Psoas muscle (tissue), 8 donors: ENCODE results near the gene NTN5. TPM values are rescaled to one million over a fixed set of nuclear protein-coding genes. Genes with fewer than 3 reads are reported as not detected.

ENCODE experiments used
- ATAC-seq, 4 donors: fragments of 200-7000 bp; cut with Tn5 transposase; one replicate each; pipeline ENCODE4 v1.9.1; 2020; ENCODE audit warnings: moderate library complexity in 3 of 4, mild to moderate bottlenecking in 2 of 4
- DNase-seq, 2 donors: peaks; one replicate each; pipeline ENCODE4 v3.0.0-alpha.2; 2020
- H3K27ac ChIP-seq: fragments of 200-600 bp; one replicate; pipeline ENCODE4 v1.8.0; 2022
- H3K27me3 ChIP-seq, 3 donors: fragments of 200-600 bp in 1 of 3; one replicate each; pipeline versions ENCODE4 v1.6.1 to v1.8.0; 2013 to 2022; ENCODE audit warnings: low read length in 2 of 3, mild to moderate bottlenecking in 2 of 3, moderate library complexity in 1 of 3; ENCODE audit not compliant: insufficient read depth in 3 of 3
- H3K36me3 ChIP-seq, 2 donors: fragments of 200-600 bp in 1 of 2; one replicate each; pipeline versions ENCODE4 v1.6.1 to v1.8.0; 2013 to 2022; ENCODE audit warnings: low read depth in 1 of 2, mild to moderate bottlenecking in 1 of 2, moderate library complexity in 1 of 2; ENCODE audit not compliant: insufficient read depth in 1 of 2
- H3K4me1 ChIP-seq: fragments of 200-600 bp; one replicate; pipeline ENCODE4 v1.8.0; 2022
- H3K4me3 ChIP-seq: fragments of 200-600 bp; one replicate; pipeline ENCODE4 v1.8.0; 2022; ENCODE audit warnings: mild to moderate bottlenecking
- H3K9me3 ChIP-seq: fragments of 200-600 bp; one replicate; pipeline ENCODE4 v1.8.0; 2022
- WGBS, 3 donors: extraction: QIAGEN DNeasy Blood & Tissue Kit; methylation state at CpG; one replicate each; pipeline versions ENCODE4 v1.1.6 to v1.1.7; 2013; 5-methylcytosine and 5-hydroxymethylcytosine counted together
- intact Hi-C, 2 donors: fragments of 100-400 bp; cut with DNase I; formaldehyde crosslinking; loops; one replicate each; pipeline versions ENCODE4 v1.11.0 to v1.14.2; 2022
- polyA plus RNA-seq, 3 donors: library from polyadenylated mRNA; stranded (reverse); fragments of 200-250 nt; gene quantifications; one replicate each; pipeline ENCODE4 v1.2.3, GENCODE V29; 2013
- total RNA-seq, 4 donors: library from RNA; stranded (reverse); fragmentation: NEBNext Ultra II Directional in 2 of 4; extraction: Animal tissue kit (Norgen Biotek cat#: 25700) in 2 of 4; gene quantifications; one replicate each; pipeline versions ENCODE4 v1.2.1 to v1.2.4, GENCODE V29; 2021 to 2023
- TF ChIP-seq, protein P1 (sequence below): fragments of 200-600 bp; IDR thresholded peaks from one replicate; pipeline ENCODE4 v1.8.0; 2022; ENCODE audit warnings: antibody characterized with exemption
- donor health status: healthy with polysubstance abuse.
- donor health status: DM: no; HTN: no; CAD: no; lungs with moderate emphysema.
- donor health status: Bipolar disorder and iron deficiency.
- donor health status: healthy.
- donor health status: DM: yes; HTN: yes; CAD: no.
- donor health status: DM: no; HTN: no; CAD: no.
- donor health status: DM: no; HTN: no; CAD: no.
- donor health status: DM: yes; HTN: yes; CAD: no.

Gene NTN5
- total and polyA plus RNA-seq, 7 donors: 0.04 to 0.21 TPM; not detected in 5

DNA sequence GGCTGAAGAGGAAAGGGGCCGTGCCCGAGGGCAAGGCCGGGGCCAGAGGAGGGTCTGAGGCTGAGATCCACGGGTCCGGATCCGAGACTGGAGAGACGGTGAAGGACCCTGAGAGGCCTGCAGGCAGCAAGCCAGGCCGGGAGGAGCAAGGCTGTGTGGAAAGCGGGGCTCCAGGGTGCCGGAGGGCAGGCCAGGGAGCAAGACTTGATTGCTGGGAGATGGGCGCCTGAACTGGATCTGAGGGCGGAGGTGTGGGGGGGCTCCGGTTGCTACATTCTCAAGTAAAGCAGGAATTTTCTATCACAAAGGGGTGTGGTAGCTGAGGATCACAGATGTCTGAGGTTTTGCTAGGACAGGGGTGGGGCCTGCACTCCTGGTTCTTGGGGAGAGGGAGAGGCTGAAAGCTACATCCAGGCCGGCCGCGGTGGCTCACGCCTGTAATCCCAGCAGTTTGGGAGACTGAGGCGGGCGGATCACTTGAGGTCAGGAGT, 42.9 kb upstream of the NTN5 start:
- peak overlapping the region; percentile 78 for H3K4me3 ChIP-seq
- H3K4me1 ChIP-seq: peaks cover 35% of the 10 kb centered on the region
- peak in 1 of 2 donors; percentile 70 for DNase-seq
- H3K27me3 ChIP-seq: no peaks in the 10 kb centered on the region
- intact Hi-C loops: loop anchor here in 1 of 2 donors (5.0 kb wide), 1 partner anchor 38 kb away; no protein-coding TSS in a partner anchor
- ATAC-seq: no peak
- H3K36me3 ChIP-seq: peaks cover 0 to 17% of the 10 kb centered on the region in 2 donors
- peak overlapping the region; percentile 91 for H3K27ac ChIP-seq
- H3K9me3 ChIP-seq: no peaks in the 10 kb centered on the region
- WGBS, 3 donors: 26 to 42% (median 40%) methylated on average over 19 of the region's 19 CpGs
- TF ChIP-seq, protein P1, sequence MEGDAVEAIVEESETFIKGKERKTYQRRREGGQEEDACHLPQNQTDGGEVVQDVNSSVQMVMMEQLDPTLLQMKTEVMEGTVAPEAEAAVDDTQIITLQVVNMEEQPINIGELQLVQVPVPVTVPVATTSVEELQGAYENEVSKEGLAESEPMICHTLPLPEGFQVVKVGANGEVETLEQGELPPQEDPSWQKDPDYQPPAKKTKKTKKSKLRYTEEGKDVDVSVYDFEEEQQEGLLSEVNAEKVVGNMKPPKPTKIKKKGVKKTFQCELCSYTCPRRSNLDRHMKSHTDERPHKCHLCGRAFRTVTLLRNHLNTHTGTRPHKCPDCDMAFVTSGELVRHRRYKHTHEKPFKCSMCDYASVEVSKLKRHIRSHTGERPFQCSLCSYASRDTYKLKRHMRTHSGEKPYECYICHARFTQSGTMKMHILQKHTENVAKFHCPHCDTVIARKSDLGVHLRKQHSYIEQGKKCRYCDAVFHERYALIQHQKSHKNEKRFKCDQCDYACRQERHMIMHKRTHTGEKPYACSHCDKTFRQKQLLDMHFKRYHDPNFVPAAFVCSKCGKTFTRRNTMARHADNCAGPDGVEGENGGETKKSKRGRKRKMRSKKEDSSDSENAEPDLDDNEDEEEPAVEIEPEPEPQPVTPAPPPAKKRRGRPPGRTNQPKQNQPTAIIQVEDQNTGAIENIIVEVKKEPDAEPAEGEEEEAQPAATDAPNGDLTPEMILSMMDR: no peak

DNA sequence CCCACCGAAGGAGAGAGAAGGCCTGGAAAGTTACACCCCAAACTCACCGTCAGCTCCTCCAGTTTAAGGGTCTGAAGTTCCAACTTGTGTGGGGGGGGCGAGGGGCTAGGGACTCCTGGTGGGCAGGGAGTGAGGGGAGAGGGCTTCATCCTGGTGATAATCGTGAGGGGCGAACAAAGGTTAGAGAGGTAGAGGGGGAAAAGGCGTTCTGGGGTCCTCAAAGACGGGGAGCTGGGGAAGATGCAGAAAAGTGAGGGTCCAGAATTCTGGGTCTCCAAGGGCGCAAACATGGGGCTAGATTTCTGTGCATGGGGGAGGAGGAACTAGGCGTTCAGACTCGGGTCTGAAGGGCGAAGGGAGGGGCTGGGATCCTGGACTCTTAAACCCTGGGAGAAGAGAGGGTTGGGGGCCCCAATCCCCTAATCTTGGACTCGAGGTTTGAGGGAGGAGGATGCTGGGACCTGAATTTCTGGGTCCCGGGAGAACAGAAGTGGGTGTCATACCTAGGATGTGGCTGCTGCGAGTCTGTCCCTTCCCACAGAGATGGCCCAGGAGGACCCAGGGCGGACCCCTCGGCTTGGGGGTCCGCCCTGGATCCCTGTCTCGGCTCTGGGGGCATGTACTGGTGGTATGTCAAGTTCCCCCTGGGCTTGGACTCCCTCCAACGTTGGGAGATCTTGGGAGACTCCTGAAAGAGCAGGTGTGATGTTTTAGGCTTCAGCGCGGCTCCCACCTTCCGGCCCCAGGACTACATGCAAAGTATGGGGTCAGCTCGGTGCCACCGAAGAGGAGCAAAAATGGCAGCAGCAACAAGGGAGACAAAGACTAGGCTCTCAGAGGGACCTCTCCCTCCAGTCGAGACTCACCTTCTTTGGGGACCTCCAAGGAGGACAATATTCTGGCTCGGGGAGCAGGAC, 42.2 kb upstream of the NTN5 start:
- intact Hi-C loops: loop anchor here (5.0 kb wide), 1 partner anchor 38 kb away; no protein-coding TSS in a partner anchor
- ATAC-seq (no peak), DNase-seq (peak in 1 of 2 donors; percentile 59)
- Histone ChIP-seq H3K9me3 (no peaks in the 10 kb centered on the region), H3K27me3 (no peaks in the 10 kb centered on the region), H3K4me3 (peak overlapping the region; percentile 78), H3K4me1 (peaks cover 35% of the 10 kb centered on the region), H3K27ac (peak overlapping the region; percentile 91), H3K36me3 (peaks cover 0 to 17% of the 10 kb centered on the region in 2 donors)
- TF ChIP-seq, protein P1: no peak
- WGBS, 3 donors: 32 to 41% (median 37%) methylated on average over 26 of the region's 26 CpGs

DNA sequence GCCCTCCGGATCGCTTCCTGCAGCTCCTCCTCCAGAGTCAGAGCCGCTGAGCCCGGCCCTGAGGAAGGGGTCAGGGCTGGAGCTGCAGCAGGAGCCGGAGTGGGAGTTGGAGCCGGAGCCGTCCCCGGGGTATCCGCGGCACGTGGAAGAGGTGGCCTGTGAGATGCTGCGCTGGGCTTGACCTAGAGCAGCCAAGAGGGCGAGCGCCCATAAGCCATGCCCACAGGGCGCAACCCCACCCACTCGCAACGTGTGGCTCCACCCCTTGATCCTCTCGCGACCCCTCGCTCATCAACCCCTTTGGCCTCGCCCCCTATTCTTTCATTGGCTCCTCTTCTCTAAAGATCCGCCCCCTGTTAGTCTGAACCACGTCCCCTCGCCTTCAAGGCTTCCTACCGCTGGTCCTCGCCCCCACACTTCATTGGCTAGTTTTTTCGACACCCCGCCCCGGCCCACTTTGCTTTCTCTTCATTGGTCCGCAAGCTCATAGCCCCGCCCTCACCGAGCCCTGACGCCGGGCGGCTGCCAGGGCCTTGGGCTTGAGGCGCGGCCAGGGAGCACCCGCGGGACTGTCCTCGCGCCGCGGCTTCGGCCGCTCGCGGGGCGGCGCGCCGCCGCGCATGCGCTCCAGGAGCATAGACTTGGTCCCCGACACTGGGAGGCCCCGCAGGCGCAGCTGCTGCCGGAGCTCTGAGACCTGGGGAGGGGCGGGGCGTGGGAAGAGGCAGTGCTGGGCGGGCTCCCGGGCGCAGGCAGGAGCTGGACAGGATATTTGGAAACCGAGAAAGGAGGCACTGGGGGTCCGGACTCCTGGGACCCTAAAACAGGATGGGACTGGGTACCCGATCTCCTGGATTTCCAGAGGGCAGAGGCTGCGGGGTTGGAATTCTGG, 41.3 kb upstream of the NTN5 start:
- H3K27me3 ChIP-seq: no peaks in the 10 kb centered on the region
- TF ChIP-seq, protein P1: no peak
- ATAC-seq (peak; percentile 82 to 90 (median 89)), DNase-seq (peak; percentile 99 to 100)
- 5 to 10% (median 6%) methylated on average over 64 to 67 of the region's 67 CpGs for WGBS, 3 donors
- intact Hi-C loops: loop anchor here in 1 of 2 donors (5.0 kb wide), 1 partner anchor 37 kb away; no protein-coding TSS in a partner anchor
- H3K4me1 ChIP-seq: peaks cover 35% of the 10 kb centered on the region
- H3K4me3 ChIP-seq: peak overlapping the region; percentile 78
- H3K27ac ChIP-seq: peak overlapping the region; percentile 91
- peaks cover 0 to 17% of the 10 kb centered on the region in 2 donors for H3K36me3 ChIP-seq
- no peaks in the 10 kb centered on the region for H3K9me3 ChIP-seq

DNA sequence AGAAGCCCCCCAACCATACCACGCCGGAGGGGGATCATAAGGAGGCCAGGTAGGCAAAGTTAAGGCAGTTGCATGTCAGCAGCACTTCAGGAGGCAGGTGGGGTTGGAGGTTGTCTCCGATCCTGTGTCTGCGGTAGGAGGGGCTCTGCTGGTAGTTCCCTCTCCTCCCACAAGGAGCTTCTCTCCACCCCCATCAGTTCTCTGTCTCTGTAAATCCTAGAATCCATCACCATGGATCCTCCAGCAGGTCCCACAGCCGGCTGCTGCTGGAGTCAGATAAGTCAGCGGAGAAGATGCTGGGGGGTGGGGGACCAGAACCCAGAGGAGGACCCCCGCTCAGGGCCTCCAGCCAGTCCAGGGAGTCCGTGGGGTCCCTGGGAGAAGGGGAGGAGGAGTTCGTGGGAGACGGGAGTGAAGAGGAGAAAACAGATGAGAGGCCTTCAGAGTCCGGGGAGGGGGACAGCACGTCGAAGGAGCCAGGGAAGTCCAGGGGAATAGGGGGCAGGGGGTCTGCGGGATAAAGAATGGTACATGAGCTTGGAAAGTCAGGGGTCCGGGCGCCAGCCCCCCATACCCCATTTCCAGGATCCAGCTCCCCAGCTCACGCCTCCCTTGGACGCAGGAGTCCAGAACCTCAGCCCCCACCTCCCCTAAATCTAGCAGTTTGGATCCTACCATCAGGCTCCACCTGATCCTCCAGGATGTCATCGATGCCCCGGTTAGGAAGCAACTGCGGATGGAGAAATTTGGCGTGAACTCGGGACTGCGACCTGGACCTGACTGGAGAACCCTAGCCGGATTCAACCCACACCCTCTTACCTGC, 40.4 kb upstream of the NTN5 start:
- TF ChIP-seq, protein P1: no peak
- Histone ChIP-seq H3K27me3 (no peaks in the 10 kb centered on the region), H3K36me3 (peaks cover 0 to 17% of the 10 kb centered on the region in 2 donors), H3K9me3 (no peaks in the 10 kb centered on the region), H3K27ac (peak overlapping the region; percentile 91), H3K4me3 (peak overlapping the region; percentile 78), H3K4me1 (peaks cover 35% of the 10 kb centered on the region)
- DNase-seq: peak in 1 of 2 donors; percentile 53
- WGBS, 3 donors: 43 to 48% (median 46%) methylated on average over 24 to 25 of the region's 25 CpGs
- ATAC-seq: no peak
- intact Hi-C loops: loop anchor here in 1 of 2 donors (5.0 kb wide), 1 partner anchor 36 kb away; no protein-coding TSS in a partner anchor
